Activated effector memory CD4-positive, alpha-beta T cell treated with Interleukin-2 at 50 U/mL for 16 hours (primary cell): ENCODE measurements around the gene TFF1.
A peak's percentile ranks its signal among the peaks of the same experiment; 100 is the strongest.
"Not testable (repeated sequence)": the region's sequence is repeated elsewhere in the genome, so short reads cannot be mapped to it uniquely, and the experiment has no call there.

Experiments used
- DNase-seq: peaks from one replicate; pipeline ENCODE4 v3.0.0-alpha.2; 2020

The TFF1 gene

DNA sequence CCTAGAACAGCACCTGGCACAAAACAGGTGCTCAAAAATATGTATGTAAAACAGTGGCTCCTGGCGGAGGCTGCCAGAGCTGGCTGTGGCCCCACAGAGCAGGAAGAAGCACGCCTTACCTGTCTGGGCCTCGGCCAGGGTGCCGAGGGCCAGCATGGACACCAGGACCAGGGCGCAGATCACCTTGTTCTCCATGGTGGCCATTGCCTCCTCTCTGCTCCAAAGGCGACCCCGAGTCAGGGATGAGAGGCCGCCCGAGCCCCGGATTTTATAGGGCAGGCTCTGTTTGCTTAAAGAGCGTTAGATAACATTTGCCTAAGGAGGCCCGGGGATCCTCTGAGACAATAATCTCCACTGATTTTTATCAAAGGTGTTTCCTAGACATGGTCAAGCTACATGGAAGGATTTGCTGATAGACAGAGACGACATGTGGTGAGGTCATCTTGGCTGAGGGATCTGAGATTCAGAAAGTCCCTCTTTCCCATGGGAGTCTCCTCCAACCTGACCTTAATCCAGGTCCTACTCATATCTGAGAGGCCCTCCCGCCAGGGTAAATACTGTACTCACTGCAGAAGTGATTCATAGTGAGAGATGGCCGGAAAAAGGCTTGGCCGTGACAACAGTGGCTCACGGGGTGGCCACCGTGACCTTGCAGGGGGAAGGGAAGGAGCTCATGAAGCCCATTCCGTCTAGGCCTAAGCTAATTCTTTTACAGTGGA, at the start of gene TFF1:
TFF1 (minus strand) TSS at position 244 of the 719 bp plus-strand sequence; CDS start at position 204, 40 bp downstream.
- no peak for DNase-seq

DNA sequence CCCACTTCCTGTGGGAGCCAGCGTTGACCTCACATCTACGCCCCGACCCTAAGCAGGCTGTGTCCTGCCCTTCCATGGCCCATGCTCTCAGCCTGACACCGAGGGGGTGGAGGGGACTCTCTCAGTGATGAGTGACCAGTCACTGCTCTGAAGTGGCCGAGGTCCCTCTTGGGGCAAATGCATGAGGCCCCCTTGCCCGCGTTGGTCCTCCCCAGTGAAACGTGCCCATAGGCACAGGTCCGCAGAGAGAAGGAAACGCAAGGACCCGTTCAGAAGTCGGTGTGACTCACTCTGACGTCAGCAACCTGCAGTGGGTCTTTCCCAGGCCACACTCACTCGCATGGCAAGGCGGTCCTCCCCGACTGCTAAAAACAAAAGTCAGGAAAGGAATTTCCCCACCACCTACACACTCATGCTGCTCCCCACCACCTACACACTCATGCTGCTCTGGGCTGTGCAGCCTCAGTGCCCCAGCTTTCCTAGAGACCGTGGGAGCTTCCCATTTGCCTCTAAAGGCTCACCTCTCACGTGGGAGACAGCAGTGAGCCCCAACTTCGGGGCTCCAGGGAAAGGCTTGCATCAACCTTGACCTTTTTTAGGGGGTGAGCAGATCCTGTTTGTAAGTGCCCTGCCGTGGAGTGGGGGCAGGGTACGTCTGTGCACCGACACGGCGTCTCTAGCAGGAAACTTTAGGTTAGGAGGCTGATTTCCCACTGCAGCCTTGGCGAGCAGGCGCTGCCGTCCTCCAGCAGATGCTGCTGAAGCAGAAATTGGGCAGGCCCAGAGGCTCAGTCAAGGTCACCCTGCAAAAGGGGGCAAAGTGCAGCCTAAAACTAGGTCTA, 48.8 kb upstream of the TFF1 start:
- peak; percentile 74 for DNase-seq

GRCh38 chr21:42414553-42414927, 48.2 kb upstream of the TFF1 start:
- no peak for DNase-seq

GRCh38 chr21:42414066-42414465, 47.7 kb upstream of the TFF1 start:
- no peak for DNase-seq

DNA sequence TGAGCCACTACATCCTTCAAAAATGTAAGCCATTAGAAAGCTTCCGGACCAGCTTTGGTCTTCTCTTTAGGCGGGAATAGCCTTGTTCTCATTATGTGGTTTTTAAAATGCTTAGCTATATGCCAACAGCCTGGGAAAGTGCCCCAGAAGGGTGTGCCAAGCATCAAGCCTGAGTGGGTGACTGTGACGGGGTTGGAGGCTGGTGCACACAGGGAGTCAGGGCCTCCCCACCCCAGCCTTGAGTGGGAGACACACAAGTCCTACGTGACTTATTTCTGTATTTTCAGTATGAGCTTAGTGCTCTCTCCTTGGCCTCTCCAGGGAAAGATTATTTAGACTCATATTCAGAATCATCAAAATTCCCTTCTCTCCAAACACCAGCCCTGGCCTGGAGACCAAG, 47.2 kb upstream of the TFF1 start:
- DNase-seq = no peak

DNA sequence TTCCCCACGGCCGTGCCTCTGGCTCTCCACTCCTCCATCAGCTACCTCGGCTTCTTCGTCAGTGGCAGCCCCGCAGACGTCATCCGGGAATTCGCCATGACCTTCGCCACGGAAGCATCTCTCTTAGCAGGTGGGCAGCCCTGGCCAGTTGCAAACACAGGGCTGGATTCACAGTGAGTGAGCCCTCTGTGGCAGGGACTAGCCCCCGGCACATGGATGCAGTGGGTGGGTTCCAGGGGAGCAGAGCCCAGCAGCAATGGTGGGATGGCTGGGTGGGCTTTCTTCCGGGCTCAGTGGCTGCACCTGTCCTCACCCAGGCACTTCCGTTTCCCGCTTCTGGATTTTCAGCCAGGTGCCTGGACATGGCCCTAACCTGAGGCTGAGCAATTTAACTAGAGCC, 46.8 kb upstream of the TFF1 start:
- DNase-seq = no peak

DNA sequence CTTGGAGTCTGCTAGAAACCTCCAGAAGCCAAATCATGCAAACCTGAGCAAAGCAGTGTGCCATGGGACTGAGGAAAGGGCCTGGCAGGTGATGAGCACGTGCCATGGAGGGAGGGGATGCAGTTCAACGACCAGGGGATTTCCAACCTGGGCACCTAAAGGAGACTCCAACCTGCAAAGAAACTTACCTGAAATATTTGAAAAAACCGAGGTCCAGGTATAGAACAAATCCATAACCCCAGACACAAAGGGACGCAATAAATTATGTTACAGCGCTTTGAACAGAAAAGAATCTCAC, 46.2 kb upstream of the TFF1 start:
- DNase-seq = no peak

- no peak for DNase-seq
These were observed 45.7 kb upstream of the TFF1 start for GRCh38 chr21:42411891-42412635.

- DNase-seq = no peak
These were observed 45.0 kb upstream of the TFF1 start for GRCh38 chr21:42411197-42411869.

GRCh38 chr21:42409366-42409765, 43.0 kb upstream of the TFF1 start:
- no peak for DNase-seq

- not testable (repeated sequence) for DNase-seq
These were observed 42.4 kb upstream of the TFF1 start for GRCh38 chr21:42408718-42409117.

DNA sequence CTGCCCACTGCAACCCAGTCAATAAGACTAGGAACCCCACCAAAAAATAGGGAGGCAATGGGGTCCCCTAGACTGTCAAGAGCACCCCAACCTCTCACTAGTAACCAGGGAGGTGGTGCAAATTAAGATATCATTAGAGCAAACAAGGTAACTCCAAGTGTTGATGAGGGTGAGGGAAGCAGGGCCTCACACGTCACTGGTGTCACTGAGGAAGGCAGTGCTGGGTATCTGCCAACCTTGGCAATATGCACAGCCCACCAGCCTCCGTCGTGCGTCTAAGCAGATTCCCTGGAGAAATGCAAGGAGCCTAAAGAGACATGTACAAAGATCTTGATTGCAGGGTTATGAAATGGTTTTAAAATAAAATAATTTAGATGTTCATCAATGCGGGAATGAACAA, 41.1 kb upstream of the TFF1 start:
- no peak for DNase-seq

DNA sequence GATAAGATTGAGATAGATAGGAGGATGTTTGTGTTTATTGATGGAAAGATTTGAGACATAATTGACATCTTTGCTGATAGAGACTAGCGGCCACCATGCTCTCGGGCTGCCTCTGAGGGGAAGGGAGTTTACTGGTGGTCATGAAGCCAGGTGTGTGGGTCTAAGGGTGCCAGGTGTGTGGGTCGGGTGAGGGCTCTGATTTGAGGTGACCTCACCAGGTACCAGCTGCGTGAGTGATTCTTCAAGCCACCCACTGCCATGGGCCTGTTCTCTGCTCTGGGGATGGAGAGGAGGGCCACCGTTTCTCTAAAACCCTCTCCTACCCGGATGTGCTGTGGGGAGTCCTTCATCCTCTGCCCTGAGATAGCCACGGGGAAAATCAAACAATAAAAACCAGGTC, 40.5 kb upstream of the TFF1 start:
- DNase-seq = no peak

DNA sequence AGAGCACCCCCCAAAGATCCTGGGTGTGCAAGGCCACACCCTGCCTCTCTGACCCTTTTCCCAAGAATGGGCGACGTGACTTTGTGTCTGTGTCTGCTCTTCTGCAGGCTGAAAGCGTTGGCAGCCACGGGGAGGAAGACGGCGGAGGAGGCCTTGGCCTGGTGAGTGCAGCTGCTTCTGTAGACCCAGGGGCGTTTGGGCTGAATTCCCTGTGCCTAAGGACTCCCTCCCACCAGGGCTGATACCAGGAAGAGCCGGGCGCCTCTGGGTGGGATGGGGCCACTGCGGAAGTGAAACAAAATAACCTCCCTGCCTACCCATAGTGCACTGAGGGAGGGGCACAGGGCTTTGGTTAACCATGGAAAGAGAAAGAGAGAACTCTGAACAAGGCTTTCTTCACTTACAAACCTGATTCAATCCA, 39.9 kb upstream of the TFF1 start:
- DNase-seq = peak; percentile 39

- no peak for DNase-seq
These were observed 39.0 kb upstream of the TFF1 start for GRCh38 chr21:42405064-42406013.

DNA sequence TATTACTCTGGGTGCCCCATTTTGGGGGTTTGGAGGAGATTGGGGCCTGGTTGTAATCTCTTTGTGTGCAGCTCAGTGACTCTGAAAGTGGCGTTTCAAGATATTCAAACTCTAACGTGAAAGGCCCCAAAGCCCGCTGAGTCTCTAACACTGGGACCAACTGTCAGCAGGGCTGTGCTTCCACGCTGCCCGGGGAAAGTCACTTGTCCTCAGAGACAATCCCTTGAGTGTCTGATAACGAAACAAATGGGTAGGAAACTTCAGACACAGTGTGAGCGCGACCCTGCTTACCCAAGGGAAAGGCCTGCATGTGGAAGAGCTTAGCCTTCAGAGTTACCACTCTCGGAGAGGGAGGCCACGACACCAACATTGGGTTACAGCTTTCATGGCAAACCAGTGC, 38.2 kb upstream of the TFF1 start:
- no peak for DNase-seq

DNA sequence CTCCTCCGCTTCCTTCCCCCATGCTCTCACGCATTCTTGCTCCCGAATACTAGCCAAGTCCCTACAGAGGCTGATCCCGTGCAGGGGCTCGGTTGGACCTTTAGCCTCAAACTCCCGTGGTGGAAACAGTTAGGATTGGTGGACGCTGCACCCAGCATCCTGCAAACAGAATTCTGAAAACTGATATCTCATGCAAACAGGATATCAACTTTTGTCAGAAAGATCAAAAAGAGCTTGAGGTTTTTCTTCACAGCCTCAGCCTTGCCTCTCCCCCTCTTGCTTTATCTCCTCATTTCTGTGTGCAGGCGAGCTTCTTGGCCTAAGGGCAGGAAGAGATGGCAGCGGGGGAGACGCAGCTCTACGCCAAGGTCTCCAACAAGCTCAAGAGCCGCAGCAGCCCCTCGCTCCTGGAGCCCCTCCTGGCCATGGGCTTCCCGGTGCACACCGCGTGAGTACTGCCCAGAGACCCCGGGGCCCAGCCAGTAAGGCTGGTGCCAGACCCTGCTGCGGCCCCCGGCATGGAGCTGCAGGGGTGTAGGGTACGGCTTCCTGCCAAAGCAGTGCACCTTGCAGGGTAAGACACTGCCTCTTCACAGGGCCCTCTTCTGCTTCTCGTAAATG, 37.4 kb upstream of the TFF1 start, which contains the start of gene UBASH3A:
UBASH3A (plus strand) TSS at position 292 of the 621 bp plus-strand sequence; CDS start at position 336, 44 bp downstream.
- peak; percentile 52 for DNase-seq

DNA sequence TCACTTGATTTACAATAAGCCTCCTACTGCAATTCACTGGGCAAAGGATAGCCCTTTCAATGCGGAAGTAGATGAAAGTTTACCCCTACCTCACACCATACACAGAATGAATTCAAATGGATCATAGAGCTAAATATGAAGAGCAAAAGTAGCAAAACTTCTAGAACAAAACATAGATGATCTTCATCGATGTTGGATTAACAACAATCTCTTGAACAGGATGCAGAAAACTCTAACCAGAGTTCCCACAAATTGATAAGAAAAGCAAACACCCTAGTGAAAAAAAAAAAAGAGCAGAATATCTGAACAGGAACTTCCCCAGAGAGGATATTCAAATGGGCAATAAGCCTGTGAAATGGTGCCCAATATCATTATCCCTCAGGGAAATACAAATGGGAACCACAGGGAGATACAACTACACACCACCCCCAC, 35.5 kb upstream of the TFF1 start:
- DNase-seq = no peak

DNA sequence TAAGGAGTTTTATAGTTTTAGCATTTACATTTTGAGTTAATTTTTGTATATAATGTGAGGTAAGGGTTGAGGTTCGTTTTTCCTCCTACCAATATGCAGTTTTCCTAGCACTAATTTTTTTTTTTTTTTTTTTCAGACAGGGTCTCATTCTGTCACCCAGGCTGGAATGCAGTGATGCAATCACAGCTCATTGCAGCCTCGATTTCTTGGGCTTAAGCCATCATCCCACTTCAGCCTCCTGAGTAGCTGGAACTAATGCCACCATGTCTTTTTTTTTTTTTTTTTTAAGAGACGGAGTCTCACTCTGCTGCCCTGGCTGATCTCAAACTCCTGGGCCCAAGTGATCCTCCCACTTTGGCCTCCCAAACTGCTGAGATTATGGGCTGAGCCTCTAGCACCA, 34.8 kb upstream of the TFF1 start:
- no peak for DNase-seq

GRCh38 chr21:42400525-42400924, 34.2 kb upstream of the TFF1 start:
- no peak for DNase-seq

DNA sequence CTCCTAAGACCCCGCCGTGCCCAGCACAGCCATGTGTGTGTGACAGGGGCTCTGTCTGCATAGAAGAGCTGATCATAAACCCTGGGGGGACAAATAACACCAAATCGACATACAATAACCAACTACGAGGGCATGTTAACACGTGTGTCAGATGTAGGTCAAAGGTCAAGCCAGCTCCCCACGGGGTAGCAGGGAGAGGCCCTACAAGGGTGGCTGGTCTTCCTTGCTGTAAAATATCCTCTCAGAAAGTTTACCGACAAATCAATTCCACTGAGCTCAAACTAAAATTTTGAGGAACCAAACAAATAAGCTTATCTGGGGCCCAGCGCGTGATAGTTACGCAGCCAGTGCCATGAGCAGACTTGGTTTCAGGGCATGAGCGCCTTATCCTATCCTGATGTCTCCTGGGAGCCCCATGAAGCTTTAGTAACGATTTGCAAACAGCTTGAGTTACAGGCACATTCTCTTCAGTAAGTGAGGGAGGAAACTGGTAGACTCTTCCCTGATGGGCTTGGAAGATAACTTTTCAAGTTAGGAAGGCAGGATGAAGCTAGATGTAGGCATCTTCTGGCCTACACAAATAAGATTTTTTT, 32.2 kb upstream of the TFF1 start:
- DNase-seq = no peak
